ENCODE data around the gene USP31.
"Not testable (repeated sequence)": the region's sequence is repeated elsewhere in the genome, so short reads cannot be mapped to it uniquely, and the experiment has no call there.

Gene USP31

DNA sequence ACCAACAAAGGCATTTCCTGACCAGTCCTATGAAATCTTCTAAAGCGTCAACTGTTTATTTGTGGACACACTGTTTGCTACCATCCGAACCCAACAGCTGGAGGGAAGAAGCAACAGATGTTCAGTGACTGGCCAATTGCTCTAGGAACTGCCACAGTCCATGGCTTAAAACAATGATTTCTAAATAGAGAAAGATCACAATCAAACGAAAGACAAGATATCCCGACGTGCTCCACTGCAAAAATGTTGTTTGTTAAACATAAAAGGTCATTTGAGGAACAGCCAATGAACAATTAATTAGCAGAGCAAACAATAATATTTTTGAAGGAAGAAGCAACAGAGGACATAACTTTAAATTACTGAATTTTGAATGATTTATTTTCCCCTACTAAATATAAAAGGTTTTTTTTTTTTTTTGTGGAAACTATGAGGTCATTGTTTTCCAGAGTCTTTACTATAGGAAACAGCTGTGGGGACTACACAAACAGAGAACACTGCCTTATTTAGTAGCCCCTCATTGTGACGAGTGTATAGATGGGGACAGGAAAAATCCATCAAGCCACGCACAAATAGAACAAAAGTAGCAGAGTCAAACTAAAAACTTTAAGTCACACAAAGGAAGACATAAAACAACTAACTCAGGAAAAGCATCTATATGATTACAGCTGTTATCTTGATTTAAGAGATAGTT is 17.2 kb downstream of the USP31 start:
- FAIRE-seq: no peak

DNA sequence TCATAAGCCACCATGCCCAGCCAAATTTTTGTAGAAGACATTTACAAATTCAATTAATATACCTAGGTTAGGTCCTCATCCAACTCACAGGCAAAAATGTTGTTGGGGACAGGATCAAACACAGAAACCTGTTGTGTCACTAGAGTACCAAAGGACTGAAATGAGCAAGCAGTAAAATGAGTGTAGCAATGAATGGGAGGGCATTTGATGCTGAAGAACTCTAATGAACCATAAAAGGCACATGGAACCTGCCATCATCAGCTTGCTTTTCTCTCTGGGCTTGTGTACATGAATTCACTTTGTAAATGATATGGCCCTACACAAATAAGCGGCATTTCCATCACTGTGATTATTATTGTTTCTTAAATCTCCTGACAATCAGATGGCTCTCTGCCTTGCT is 17.8 kb downstream of the USP31 start:
- no peak for FAIRE-seq

DNA sequence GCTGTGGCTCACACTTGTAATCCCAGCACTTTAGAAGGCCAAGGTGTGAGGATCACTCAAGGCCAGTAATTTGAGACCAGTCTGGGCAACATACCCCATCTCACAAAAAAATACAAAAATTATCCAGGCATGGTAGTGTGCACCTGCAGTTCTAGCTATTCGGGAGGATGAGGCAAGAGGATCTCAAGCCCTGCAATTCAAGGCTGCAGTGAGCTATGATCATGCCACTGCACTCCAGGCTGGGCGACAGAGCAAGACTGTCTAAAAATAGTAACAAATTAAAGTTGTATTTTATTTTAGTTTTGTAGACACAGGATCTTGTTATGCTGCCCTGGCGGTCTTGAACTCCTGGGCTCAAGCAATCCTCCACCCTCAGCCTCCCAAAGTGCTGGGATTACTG is 18.2 kb downstream of the USP31 start:
- no peak for FAIRE-seq

DNA sequence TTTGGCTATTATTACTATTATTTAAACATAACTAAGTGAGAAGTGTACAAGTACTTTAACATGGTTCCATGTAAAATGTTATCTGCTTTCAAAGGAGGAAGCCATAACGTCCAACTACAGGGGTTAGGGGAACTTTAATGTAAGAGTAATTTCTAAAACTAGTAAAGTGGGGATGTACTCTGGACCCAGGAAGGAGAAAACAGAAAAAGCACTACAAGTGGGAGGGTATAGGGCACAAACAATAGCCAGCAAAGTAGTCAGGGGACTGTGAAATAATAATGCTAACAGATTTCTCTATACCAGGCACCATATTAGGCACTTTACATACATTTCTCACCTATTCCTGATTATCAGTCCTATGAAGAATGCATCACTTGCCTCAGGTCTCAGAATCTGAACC is 19.6 kb downstream of the USP31 start:
- FAIRE-seq: no peak

DNA sequence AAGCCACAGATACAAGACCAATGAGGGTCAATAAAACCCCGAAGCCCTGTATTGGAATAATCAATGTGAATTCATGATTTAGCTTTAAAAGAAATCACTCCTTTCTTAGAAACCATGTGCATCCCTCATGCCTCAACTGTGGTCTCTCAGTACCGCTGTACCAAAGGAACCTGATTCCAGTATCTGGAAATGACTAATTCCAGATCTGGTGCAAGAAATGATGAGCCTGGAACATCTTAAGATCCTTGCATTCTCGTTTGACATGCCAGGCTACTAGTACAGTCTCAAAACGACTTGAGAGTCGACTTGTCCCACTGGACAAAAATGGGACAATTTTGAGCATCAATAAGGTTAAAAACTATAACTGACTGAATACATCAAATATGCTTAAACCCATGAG is 21.2 kb downstream of the USP31 start:
- FAIRE-seq: no peak

DNA sequence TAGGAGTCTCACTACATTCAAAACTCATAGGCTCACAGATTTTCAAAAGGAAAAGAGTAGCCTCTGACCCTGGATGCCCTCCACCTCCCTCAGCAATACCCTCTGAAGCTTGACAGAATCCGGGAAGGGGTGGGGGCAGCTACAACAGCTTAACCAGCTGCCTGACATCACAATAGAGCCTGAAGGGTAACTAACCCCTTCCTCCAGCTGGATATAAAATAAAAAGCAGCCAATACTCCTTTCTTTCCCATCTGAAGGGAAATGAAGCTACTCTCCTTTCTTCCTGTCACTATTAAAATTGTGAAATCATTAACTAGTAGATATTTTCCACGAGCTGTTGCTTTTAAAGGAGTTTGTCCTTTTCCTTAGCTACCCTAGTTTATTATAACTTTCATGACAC is 24.0 kb downstream of the USP31 start:
- no peak for FAIRE-seq

DNA sequence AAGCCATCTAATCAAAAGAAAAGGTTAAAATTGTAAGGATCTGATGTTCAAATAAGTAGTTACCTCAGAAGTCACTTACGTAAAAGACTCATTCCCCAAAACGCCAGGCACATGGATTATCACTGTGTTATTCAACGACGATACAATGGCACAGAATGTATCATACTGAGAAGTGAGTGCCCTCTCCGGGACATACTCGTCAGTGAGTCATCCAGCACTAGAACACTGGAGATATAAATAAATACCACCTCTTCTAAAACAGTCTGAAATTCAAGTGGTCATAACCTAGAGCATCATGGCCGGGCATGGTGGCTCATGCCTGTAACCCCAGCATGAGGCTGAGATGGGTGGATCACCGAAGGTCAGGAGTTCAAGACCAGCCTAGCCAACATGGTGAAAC is 24.9 kb downstream of the USP31 start:
- no peak for FAIRE-seq

DNA sequence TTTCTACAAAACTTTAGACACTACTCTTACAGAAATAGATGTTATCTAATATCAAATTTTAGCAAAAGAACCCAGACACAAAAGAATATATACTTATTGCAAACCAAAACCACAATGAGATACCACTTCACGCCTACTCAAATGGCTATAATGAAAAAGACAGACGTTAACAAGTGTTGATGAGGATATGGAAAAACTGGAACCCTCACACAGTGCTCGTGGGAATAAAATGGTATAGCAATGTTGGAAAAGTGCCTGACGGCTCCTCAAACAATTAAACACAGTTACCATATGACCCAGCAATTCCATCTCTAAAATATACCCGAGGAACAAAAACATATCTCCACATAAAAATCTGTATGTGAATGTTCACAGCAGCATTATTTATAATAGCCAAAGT is 27.1 kb downstream of the USP31 start:
- no peak for FAIRE-seq

DNA sequence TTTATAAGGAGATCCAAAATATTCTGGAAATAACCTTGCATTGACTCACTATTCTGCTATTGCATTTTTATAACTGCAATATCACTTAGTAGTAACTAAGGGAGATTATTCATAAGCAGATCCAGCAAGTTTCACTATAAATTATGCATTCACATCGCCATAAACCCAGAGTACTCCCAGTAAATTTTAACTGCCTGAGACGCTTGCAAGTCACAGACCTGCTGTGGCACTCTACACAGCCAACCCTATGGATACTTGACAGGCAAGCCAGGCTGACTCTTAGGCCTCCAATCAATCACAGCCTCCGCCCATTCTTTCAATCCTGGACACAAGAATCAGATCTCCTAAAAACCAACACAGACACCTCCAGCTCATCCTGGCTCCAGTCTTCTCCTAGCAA is 28.2 kb downstream of the USP31 start:
- no peak for FAIRE-seq

DNA sequence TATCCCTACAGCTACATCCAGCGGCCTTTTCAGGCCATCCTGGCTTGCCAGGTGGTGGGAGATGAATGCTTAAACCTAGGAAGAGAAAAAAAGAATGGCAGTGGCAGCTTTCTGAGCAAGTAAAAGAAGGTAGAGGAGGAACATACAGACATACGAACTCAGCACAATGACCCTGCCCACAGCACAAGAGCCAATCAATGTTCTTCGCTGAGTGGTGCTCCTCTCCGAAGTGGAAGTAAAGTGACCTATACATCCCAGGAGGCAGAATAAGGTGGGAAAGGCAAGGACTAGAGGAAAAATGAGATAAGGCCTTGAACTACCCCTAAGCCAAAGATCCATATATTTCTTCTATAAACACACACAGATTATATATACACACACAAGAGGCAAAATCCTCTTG is 28.7 kb downstream of the USP31 start:
- no peak for FAIRE-seq

DNA sequence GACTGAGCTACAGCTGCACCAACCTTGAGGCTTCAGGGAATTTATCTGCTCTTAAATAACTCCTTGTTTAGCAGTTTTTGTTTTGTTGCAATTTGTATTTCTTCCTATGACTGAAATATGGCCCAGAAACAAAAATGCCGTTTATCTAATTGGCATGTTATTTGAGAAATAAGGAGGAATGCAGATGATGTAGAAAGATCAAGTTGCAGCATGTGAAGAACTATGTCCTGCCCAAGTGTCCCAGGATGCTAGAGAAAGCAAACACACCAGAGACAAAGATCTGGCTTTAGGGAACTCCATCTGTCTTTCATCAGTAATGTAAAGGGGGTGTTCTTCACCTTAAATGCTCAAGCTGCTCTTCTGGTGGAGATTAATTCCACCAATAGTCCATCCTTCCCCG is 29.7 kb downstream of the USP31 start:
- no peak for FAIRE-seq

DNA sequence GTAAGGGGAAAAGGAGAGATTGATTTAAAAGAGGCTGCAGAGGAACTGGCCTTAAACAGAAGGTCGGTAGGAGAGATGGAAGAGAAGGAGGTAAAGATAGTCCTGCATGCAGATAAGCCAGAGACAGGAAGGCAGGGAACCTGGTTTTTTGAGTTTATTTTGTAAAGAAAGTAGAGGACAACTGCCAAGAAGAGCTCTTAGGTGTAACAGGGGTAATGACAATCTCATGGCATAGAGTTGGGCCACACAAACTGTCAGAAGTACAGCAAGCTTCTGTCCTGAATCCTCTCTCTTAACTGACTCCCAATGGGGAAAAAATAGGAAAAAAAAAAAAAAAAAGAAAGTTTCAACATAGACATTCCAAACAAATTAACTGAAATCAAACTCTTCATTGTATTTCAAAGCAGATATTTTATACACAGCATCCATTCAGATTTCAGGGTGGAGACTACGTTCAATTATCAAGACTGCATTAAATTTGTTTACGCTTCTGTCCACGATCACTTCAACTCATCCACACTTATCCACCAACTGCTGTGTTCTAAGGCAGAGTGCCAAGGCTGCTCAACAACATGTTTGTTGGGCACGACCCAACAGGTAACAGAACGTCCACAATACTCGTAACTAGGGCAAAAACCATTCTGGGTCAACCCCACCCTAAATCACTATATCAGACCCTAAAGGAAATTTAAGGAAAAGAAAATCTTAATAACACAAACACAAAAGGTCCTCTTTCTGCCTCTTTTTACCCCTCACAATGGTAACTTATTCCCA is 34.9 kb downstream of the USP31 start:
- FAIRE-seq: no peak

DNA sequence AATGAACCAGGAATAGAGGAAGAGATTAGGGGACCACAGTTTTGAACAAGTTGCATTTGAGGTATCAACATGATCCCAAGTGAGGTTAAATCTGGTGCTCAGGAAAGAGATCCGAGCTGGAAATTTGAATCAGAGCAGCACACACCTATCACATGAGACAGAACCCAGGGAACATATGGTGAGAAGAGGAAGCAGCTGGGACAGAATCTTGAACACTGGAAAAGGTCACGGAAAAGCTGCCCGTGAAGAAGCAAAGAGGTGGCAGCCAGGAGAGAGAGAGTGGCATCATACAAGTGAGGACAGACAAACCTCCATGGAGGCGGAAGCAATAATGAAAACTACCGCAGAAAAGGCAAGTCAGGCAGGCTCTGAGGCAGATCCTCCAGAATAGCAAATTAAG is 36.1 kb downstream of the USP31 start:
- FAIRE-seq: no peak

DNA sequence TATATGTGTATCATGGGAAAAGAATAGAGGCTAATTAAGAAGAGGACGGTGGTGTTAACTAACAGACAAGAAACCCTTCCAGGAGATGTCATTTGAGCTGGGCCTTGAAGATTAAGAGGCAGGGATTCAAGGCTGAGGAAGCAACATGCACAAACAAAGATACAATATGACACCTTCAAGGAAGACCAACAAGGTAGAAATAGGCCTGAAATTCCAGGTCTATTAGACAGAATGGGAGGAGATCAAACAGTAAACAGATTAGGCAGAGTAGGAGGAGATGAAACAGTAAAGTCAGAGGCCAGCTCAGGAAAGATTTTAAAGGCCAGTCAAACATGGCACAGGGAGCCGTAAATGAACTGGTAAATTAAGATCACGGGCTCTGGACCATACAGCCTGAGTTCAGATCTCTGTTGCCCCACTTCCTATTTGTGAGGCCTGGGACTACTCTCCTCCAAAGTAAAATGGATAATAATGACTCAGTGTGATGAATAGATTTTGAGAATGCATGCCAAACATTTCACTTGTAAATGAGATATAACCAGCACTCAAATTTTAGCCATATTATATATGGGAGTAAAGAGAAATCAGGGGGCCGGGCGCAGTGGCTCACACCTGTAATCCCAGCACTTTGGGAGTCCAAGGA is 38.9 kb downstream of the USP31 start:
- no peak for FAIRE-seq

DNA sequence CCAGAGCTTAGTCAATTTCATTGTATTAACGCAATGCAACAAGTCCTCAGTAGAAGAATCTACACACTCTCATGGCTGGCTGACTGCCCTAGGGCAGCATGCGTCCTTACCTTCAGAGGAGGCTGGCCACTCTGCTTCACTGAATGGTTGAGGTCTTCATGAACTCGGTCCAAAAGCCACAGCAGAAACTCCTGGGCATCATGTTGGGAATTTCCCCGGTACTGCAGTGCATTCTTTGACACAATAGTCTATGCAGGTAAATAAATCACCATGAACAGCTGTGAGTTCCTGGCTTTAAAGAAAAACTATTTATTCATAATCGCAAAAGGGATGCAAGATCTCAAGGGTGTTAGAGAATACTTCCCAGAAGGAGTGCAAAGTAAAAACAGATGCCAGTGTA is 41.3 kb downstream of the USP31 start:
- no peak for FAIRE-seq

DNA sequence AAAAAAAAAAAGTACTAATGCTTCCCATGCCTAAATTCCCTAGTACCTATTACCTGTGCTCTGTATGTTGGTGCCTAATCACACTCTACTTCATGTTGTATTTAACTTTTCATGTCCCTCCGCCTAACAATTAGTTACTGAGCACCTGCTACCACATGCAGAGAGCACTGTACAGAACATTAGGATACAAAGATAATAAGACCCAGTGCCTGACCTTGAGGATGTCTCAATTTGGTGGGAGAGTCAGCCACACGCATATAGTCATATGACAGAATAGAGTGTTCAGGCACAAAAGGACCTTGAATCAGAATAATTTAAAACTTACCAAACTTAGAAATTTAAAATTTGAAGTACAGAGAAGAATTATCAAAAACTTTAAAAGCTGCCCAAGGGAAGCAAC is 42.1 kb downstream of the USP31 start:
- no peak for FAIRE-seq

DNA sequence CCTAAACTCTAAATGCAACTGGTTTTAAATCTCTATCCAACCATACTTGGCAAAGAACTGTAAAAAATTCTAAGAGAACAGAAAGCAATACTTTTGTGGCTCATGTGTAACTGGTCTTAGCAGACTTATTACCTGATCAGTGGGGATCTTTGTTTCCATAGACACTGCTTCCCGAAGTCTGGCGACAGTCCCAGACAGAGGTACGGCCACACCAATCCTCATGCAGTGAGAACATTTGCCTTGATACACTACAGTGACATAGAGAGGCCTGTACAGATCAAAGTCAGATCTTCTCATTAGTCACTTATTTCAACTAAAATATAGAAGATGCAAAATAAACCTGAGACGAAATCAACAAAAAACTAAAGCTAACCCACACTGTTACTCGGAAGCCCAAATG is 43.9 kb downstream of the USP31 start:
- no peak for FAIRE-seq

DNA sequence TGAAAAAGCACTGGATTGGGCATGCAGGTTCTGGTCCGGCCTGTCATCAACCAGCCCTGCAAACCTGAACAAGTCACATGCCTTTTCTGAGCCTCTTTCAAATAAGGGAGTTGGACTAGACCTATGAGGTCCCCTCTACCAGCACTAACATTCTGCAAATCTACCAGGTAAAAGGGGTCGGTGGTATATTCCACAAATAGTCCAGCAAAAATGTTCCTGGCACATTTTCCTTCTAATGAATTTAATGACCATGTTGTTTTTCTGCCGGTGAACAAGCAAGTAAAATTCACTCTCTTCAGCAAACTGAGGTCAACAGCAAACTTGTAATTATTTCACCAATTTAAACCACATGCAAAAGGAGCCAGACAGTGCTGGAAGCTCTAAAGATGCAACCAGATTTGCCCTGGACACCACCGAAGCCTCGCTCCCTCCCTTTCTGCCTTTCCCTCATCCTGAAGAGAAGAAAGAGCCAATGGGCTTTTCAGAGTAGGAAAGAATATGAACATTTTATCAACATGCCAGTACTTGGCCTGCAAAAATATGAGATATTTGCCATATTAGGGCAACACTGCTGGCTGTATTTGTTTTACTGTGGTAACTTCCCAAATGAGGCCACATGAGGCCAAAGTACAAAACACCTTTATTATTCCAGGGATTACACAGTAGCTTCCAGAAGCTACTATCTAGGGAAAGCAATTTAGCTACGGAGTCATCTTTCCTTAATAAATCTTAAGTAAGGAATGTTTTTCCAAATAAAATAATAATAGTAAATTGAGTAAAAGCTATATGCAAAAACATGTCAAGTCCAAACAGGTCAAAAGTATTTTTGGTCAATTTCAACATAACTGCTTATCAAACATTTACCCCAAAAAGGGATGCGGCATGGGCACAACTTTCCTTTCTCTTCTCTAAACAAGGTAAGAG is 45.0 kb downstream of the USP31 start:
- FAIRE-seq: no peak

DNA sequence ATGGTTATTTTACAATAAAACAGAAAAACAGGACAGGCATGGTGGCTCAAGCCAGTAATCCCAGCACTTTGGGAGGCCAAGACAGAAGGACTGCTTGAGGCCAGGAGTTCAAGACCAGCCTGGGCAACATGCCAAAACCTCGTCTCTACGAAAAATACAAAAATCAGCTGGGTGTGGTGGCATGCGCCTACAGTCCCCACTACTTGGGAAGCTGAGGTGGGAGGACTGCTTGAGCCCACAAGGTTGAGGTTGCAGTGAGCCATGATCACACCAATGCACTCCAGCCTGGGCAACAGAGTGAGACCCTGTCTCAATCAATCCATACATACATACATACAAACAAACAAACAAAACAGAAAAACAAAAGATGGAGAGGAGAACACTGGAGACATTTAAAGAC is 45.6 kb downstream of the USP31 start:
- no peak for FAIRE-seq

DNA sequence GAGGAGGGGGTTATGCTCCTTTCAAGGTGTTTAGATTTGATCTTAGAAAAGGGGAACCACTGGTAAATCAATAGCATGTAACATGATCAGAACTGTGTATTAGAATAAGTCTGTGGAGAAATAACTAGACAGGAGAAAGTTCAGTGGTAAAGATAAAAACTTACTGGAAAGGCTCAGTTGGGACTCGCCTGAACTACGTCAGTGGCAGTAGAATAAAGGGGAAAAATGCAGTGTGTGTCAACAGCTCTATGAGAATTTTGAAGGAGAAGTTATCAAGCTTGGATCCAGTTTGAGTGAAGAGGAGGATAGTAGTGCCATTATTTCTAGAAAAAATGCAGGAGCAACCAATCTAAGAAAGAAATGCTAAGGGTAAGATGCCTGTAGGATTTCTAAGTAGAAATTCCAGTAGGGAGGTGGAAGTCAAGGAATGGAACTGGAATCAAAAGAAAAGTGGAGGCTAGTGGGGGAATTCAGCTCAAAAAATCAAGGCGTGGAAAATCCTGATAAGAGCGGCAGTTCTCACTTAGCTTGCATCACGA is 48.2 kb downstream of the USP31 start:
- FAIRE-seq: no peak

DNA sequence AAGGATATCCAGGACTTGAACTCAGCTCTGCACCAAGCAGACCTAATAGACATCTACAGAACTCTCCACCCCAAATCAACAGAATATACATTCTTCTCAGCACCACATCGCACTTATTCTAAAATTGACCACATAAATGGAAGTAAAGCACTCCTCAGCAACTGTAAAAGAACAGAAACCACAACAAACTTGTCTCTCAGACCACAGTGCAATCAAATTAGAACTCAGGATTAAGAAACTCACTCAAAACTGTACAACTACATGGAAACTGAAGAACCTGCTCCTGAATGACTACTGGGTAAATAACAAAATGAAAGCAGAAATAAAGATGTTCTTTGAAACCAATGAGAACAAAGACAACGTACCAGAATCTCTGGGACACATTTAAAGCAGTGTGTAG is 52.8 kb downstream of the USP31 start:
- not testable (repeated sequence) for FAIRE-seq

DNA sequence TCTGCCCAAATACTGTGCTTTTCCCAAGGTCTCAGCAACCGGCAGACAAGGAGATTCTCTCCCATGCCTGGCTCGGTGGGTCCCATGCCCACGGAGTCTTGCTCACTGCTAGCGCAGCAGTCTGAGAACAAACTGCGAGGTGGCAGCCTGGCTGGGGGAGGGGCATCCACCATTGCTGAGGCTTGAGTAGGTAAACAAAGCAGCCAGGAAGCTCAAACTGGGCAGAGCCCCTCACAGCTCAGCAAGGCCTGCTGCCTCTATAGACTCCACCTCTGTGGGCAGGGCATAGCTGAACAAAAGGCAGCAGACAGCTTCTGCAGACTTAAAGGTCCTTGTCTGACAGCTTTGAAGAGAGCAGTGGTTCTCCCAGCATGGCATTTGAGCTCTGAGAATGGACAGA is 55.1 kb downstream of the USP31 start:
- FAIRE-seq: not testable (repeated sequence)

DNA sequence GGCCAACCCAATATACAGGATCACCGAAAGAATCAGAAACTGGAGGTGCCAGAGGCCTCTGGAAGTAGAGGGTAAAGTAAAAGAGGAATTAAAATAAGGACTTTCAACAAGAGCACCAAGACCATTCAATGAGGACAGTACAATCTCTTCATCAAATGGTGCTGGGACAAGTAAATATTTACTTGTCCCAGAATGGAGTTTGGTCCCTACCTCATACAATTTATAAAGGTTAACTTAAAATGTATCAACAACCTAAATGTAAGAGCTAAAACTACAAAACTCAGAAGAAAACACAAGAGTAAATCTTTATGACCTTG is 56.5 kb downstream of the USP31 start:
- FAIRE-seq: no peak
